ENCODE measurements around the gene HTT. TPM values are rescaled to one million over a fixed set of nuclear protein-coding genes. Genes with fewer than 3 reads are reported as not detected.

Gene HTT
- total RNA-seq, 1 donor from 2014 or later = 20.0 TPM

GRCh38 chr4:3233391-3234071, 159.1 kb downstream of the HTT start:
- no peaks in the 10 kb centered on the region for H3K9me3 ChIP-seq (replicated peaks)
- TF ChIP-seq CTCF (IDR thresholded peaks at IDR 0.05; ENCODE audit: borderline replicate concordance) = no peak
- H3K27ac ChIP-seq (replicated peaks) = no peak overlapping the region
- DNase-seq = no peak
- H3K27me3 ChIP-seq (ENCODE audit: low read depth) = no peaks in the 10 kb centered on the region
- H3K4me1 ChIP-seq = no peaks in the 10 kb centered on the region
- H3K36me3 ChIP-seq = peaks cover 95% of the 10 kb centered on the region
- intact Hi-C loops (cut with micrococcal nuclease) = no loop called here
- H3K4me3 ChIP-seq = no peak overlapping the region

- Histone ChIP-seq H3K4me1 (no peaks in the 10 kb centered on the region), H3K4me3 (no peak overlapping the region), H3K27ac (replicated peaks) (no peak overlapping the region), H3K36me3 (peaks cover 95% of the 10 kb centered on the region), H3K9me3 (replicated peaks) (no peaks in the 10 kb centered on the region), H3K27me3 (ENCODE audit: low read depth) (no peaks in the 10 kb centered on the region)
- no peak for DNase-seq
- no peak for TF ChIP-seq CTCF (IDR thresholded peaks at IDR 0.05; ENCODE audit: borderline replicate concordance)
- intact Hi-C loops (cut with micrococcal nuclease) = no loop called here
Observed at GRCh38 chr4:3234171-3235029, 159.9 kb downstream of the HTT start.

- no peak for DNase-seq
Observed at GRCh38 chr4:3235030-3235345, 160.5 kb downstream of the HTT start.

GRCh38 chr4:3235581-3235980, 161.1 kb downstream of the HTT start:
- Histone ChIP-seq H3K36me3 (peaks cover 95% of the 10 kb centered on the region), H3K27me3 (ENCODE audit: low read depth) (no peaks in the 10 kb centered on the region), H3K4me3 (no peak overlapping the region), H3K4me1 (no peaks in the 10 kb centered on the region), H3K27ac (replicated peaks) (no peak overlapping the region), H3K9me3 (replicated peaks) (no peaks in the 10 kb centered on the region)
- intact Hi-C loops (cut with micrococcal nuclease) = no loop called here
- no peak for TF ChIP-seq CTCF (IDR thresholded peaks at IDR 0.05; ENCODE audit: borderline replicate concordance)
- DNase-seq = no peak

More at GRCh38 chr4:3235030-3235345, 160.5 kb downstream of the HTT start:
- no peak overlapping the region for H3K4me3 ChIP-seq
- no peak for TF ChIP-seq CTCF (IDR thresholded peaks at IDR 0.05; ENCODE audit: borderline replicate concordance)
- no peaks in the 10 kb centered on the region for H3K4me1 ChIP-seq
- no peak overlapping the region for H3K27ac ChIP-seq (replicated peaks)
- H3K36me3 ChIP-seq = peaks cover 95% of the 10 kb centered on the region
- intact Hi-C loops (cut with micrococcal nuclease) = no loop called here
- H3K9me3 ChIP-seq (replicated peaks) = no peaks in the 10 kb centered on the region
- no peaks in the 10 kb centered on the region for H3K27me3 ChIP-seq (ENCODE audit: low read depth)

GRCh38 chr4:3236326-3236878, 161.9 kb downstream of the HTT start:
- intact Hi-C loops (cut with micrococcal nuclease) = no loop called here
- Histone ChIP-seq H3K4me1 (peaks cover 2% of the 10 kb centered on the region), H3K27me3 (ENCODE audit: low read depth) (no peaks in the 10 kb centered on the region), H3K27ac (replicated peaks) (no peak overlapping the region), H3K9me3 (replicated peaks) (no peaks in the 10 kb centered on the region), H3K4me3 (no peak overlapping the region), H3K36me3 (peaks cover 91% of the 10 kb centered on the region)
- no peak for DNase-seq
- no peak for TF ChIP-seq CTCF (IDR thresholded peaks at IDR 0.05; ENCODE audit: borderline replicate concordance)
